Fibroblast of lung (primary cell): ENCODE results near the gene EIF2S3. TPM values are rescaled to one million over a fixed set of nuclear protein-coding genes. Genes with fewer than 3 reads are reported as not detected.
A peak's percentile ranks its signal among the peaks of the same experiment; 100 is the strongest.

ENCODE experiments used
- DNase-seq, 2 donors: peaks; one replicate each; pipeline versions ENCODE4 v3.0.0 to v3.0.0-alpha.2; 2010; ENCODE audit warnings: low read depth in 2 of 2
- H2AFZ ChIP-seq: 2 replicates; pipeline ENCODE4 v1.5.1; 2012; ENCODE audit warnings: low read length, control low read depth, inconsistent platforms
- H3K27ac ChIP-seq: 2 replicates; pipeline ENCODE4 v1.5.1; 2011; ENCODE audit warnings: low read length, control low read depth; ENCODE audit not compliant: insufficient read depth
- H3K27me3 ChIP-seq: 2 replicates; pipeline ENCODE4 v1.5.1; 2011; ENCODE audit warnings: mild to moderate bottlenecking, low read length; ENCODE audit not compliant: control insufficient read depth, insufficient read depth
- H3K36me3 ChIP-seq: 2 replicates; pipeline ENCODE4 v1.5.1; 2011; ENCODE audit warnings: low read length; ENCODE audit not compliant: control insufficient read depth, insufficient read depth
- H3K4me1 ChIP-seq: 2 replicates; pipeline ENCODE4 v1.5.1; 2011; ENCODE audit warnings: low read length; ENCODE audit not compliant: control insufficient read depth, insufficient read depth; ENCODE audit errors: extremely low read depth
- H3K4me2 ChIP-seq: 2 replicates; pipeline ENCODE4 v1.5.1; 2011; ENCODE audit warnings: low read length, control low read depth; ENCODE audit not compliant: insufficient read depth; ENCODE audit errors: extremely low read depth
- H3K4me3 ChIP-seq, 4 experiments: fragments of 200-600 bp in 1 of 4; sonication (generic) in 1 of 4; replicated peaks in 1 of 4; 2 replicates each; pipeline ENCODE4 v1.5.1; 2011 to 2016; ENCODE audit warnings: low read length in 4 of 4, low read depth in 3 of 4, mild to moderate bottlenecking in 3 of 4, control low read depth in 2 of 4, inconsistent platforms in 1 of 4, mixed read lengths in 1 of 4; ENCODE audit not compliant: insufficient read depth in 1 of 4; ENCODE audit errors: control extremely low read depth in 1 of 4
- H3K79me2 ChIP-seq: 2 replicates; pipeline ENCODE4 v1.5.1; 2012; ENCODE audit warnings: mild to moderate bottlenecking, low read length, inconsistent platforms; ENCODE audit not compliant: control insufficient read depth, insufficient read depth
- H3K9ac ChIP-seq: 2 replicates; pipeline ENCODE4 v1.5.1; 2011; ENCODE audit warnings: mild to moderate bottlenecking, low read length, control low read depth; ENCODE audit not compliant: insufficient read depth
- H3K9me3 ChIP-seq: 2 replicates; pipeline ENCODE4 v1.5.1; 2012; ENCODE audit warnings: low read depth, low read length; ENCODE audit not compliant: control insufficient read depth, insufficient read depth
- H4K20me1 ChIP-seq: 2 replicates; pipeline ENCODE4 v1.5.1; 2011; ENCODE audit warnings: low read length; ENCODE audit not compliant: control insufficient read depth, insufficient read depth; ENCODE audit errors: extremely low read depth
- EZH2 ChIP-seq: IDR thresholded peaks from 2 replicates; pipeline ENCODE4 v1.5.1; 2012; ENCODE audit warnings: low read length, control low read depth, mild to moderate bottlenecking; ENCODE audit errors: missing control alignments
- polyA plus RNA-seq, 2 donors: library from polyadenylated mRNA; depleted of rRNA in 1 of 2; stranded (reverse) in 1 of 2; unstranded in 1 of 2; fragments of >200 nt; gene quantifications; 2 replicates each; pipeline ENCODE4 v1.2.1, GENCODE V29; 2011 to 2012; ENCODE audit warnings: missing spikeins in 1 of 2
- total RNA-seq: library from RNA; depleted of rRNA; stranded (reverse); fragments of >200 nt; gene quantifications from 2 replicates; pipeline ENCODE4 v1.2.1, GENCODE V29; 2014
- TF ChIP-seq, protein P1 (sequence below), 2 donors: IDR thresholded peaks in 1 of 2; conservative IDR thresholded peaks in 1 of 2; 1 replicate in 1 of 2; 2 replicates in 1 of 2; pipeline ENCODE4 v1.5.1; 2011 to 2012; ENCODE audit warnings: low read length in 2 of 2, control low read depth in 1 of 2, inconsistent platforms in 1 of 2, low read depth in 1 of 2, mild to moderate bottlenecking in 1 of 2

Gene EIF2S3
- total and polyA plus RNA-seq, 2 donors (not counting 1 experiment from before 2014, with no cell fraction given) = 81.2 to 275 TPM

DNA sequence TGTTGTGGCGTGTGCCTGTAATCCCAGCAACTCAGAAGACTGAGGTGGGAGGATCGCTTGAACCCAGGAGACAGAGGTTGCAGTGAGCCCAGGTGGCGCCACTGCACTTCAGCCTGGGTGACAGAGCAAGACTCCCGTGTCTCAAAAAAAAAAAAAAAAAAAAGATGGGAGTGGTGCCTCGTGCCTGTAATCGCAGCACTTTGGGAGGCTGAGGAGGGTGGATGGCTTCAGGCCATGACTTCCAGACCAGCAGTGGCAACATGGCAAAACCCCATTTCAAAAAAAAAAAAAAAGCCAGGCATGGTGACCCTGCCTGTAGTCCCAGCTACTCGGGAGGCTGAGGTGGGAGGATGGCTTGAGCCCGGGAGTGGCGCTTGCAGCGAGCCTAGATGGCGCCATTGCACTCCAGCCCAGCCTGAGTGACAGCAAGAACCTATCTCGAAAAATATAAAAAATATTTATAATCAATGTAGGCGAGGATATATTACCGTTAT is 27.0 kb downstream of the EIF2S3 start:
- H3K27me3 ChIP-seq = no peaks in the 10 kb centered on the region
- TF ChIP-seq, protein P1, sequence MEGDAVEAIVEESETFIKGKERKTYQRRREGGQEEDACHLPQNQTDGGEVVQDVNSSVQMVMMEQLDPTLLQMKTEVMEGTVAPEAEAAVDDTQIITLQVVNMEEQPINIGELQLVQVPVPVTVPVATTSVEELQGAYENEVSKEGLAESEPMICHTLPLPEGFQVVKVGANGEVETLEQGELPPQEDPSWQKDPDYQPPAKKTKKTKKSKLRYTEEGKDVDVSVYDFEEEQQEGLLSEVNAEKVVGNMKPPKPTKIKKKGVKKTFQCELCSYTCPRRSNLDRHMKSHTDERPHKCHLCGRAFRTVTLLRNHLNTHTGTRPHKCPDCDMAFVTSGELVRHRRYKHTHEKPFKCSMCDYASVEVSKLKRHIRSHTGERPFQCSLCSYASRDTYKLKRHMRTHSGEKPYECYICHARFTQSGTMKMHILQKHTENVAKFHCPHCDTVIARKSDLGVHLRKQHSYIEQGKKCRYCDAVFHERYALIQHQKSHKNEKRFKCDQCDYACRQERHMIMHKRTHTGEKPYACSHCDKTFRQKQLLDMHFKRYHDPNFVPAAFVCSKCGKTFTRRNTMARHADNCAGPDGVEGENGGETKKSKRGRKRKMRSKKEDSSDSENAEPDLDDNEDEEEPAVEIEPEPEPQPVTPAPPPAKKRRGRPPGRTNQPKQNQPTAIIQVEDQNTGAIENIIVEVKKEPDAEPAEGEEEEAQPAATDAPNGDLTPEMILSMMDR (conservative IDR thresholded peaks at IDR 0.05 in 1 of 2, IDR thresholded peaks at IDR 0.05 in 1 of 2; ENCODE audit: low read depth in 1 of 2, low read length in 2 of 2) = peak; percentile 47 to 49
- TF ChIP-seq EZH2 = no peak
- no peak overlapping the region for H2AFZ ChIP-seq
- no peaks in the 10 kb centered on the region for H3K4me1 ChIP-seq
- no peak overlapping the region for H3K27ac ChIP-seq
- H3K9ac ChIP-seq = no peak overlapping the region
- no peaks in the 10 kb centered on the region for H4K20me1 ChIP-seq
- no peaks in the 10 kb centered on the region for H3K9me3 ChIP-seq
- H3K79me2 ChIP-seq = no peaks in the 10 kb centered on the region
- H3K36me3 ChIP-seq = no peaks in the 10 kb centered on the region
- no peak overlapping the region for H3K4me2 ChIP-seq
- peak overlapping the region in 1 of 4 experiments; percentile 10 for H3K4me3 ChIP-seq
- peak; percentile 45 to 76 for DNase-seq

DNA sequence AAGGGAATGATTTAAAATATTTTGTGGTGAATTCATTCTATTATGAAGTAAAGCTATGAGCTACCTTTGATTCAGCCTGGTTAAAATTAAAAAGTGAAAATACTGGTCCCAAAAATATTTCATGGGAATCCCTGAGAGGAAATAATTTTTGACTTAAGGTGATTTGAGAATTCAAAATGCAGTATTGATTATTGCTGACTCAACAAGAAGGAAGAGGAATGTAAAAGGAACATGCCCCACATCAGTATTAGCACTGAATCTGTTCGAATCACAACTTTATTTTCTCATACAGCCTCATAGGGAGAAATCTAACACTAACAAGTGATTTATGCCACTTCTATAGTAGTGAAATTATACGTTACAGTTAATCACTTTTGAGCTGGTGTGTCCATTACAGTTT is 27.7 kb downstream of the EIF2S3 start:
- H3K79me2 ChIP-seq = no peaks in the 10 kb centered on the region
- DNase-seq = no peak
- TF ChIP-seq EZH2 = no peak
- TF ChIP-seq, protein P1 (conservative IDR thresholded peaks at IDR 0.05 in 1 of 2, IDR thresholded peaks at IDR 0.05 in 1 of 2; ENCODE audit: low read depth in 1 of 2, low read length in 2 of 2) = no peak

DNA sequence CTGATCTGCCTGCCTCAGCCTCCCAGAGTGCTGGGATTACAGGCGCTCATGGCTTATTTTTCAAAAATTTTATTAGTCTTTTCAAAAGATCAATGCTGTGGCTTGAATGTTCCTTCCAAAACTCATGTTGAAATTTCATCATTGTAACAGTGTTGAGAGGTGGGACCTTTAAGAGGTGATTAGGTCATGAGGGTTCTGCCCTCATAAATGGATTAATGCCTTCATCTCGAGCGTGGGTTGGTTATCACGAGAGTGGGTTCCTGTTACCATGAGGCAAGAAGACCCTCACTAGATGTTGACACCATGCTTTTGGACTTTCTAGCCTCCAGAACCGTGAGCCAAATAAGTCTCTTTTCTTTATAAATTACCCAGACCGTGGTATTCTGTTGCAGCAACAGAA is 30.3 kb downstream of the EIF2S3 start:
- Histone ChIP-seq H3K4me1 (no peaks in the 10 kb centered on the region), H4K20me1 (no peaks in the 10 kb centered on the region), H3K79me2 (no peaks in the 10 kb centered on the region), H3K36me3 (no peaks in the 10 kb centered on the region), H3K4me3 (no peak overlapping the region), H2AFZ (no peak overlapping the region), H3K9me3 (no peaks in the 10 kb centered on the region), H3K9ac (no peak overlapping the region), H3K27ac (no peak overlapping the region), H3K27me3 (no peaks in the 10 kb centered on the region), H3K4me2 (no peak overlapping the region)
- TF ChIP-seq, protein P1 (conservative IDR thresholded peaks at IDR 0.05 in 1 of 2, IDR thresholded peaks at IDR 0.05 in 1 of 2; ENCODE audit: low read depth in 1 of 2, low read length in 2 of 2) = no peak
- TF ChIP-seq EZH2 = no peak
- no peak for DNase-seq

More for the DNA sequence above, 27.7 kb downstream of the EIF2S3 start:
- no peak overlapping the region for H3K4me2 ChIP-seq
- H3K27me3 ChIP-seq = no peaks in the 10 kb centered on the region
- no peak overlapping the region for H3K27ac ChIP-seq
- H3K36me3 ChIP-seq = no peaks in the 10 kb centered on the region
- no peaks in the 10 kb centered on the region for H3K9me3 ChIP-seq
- no peaks in the 10 kb centered on the region for H4K20me1 ChIP-seq
- no peak overlapping the region for H3K4me3 ChIP-seq
- H3K4me1 ChIP-seq = no peaks in the 10 kb centered on the region
- no peak overlapping the region for H2AFZ ChIP-seq
- H3K9ac ChIP-seq = no peak overlapping the region
